ENCODE results near the gene ABLIM3.
"Not testable (repeated sequence)": the region's sequence is repeated elsewhere in the genome, so short reads cannot be mapped to it uniquely, and the experiment has no call there.

Gene ABLIM3

DNA sequence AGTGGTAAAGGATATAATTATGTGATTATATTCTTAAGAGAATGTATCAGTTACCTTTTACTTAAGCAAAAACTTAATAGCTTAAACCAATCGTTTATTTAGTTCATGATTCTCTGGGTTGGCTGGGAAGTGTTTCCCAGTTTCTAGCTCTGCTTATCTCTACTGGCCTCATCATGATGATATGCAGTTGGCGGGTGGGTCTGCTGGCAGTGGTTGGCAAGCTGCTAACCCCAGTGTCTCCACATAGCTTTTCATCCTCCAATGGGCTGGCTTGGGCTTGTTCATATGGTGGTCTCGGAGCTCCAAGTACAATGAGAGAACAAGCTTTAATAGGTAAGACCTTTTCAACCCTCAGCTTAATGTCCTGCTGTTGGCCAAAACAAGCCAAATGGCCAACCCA is 43.8 kb downstream of the ABLIM3 start:
- ChIA-PET CTCF (interaction anchor here (1.2 kb wide), 1 partner anchor 44 kb away, joined by 3 read pairs; no protein-coding TSS in a partner anchor), POLR2A (no interaction called here)
- TF ChIP-seq ARNT (IDR thresholded peaks at IDR 0.05) (no peak), FOXA1 (IDR thresholded peaks at IDR 0.05) (no peak), NFRKB (IDR thresholded peaks at IDR 0.05) (no peak), FOXM1 (IDR thresholded peaks at IDR 0.05; ENCODE audit: borderline replicate concordance) (no peak), ZNF384 (IDR thresholded peaks at IDR 0.05) (no peak), LEF1 (IDR thresholded peaks at IDR 0.05; ENCODE audit: borderline replicate concordance) (no peak), L3MBTL2 (conservative IDR thresholded peaks at IDR 0.05) (no peak), CTBP1 (IDR thresholded peaks at IDR 0.05; ENCODE audit: borderline replicate concordance) (no peak), SUZ12 (IDR thresholded peaks at IDR 0.05) (no peak), ELF4 (IDR thresholded peaks at IDR 0.05) (no peak), FOXK2 (IDR thresholded peaks at IDR 0.05) (no peak), BHLHE40 (IDR thresholded peaks at IDR 0.05; ENCODE audit: borderline replicate concordance) (no peak)
- DNase-seq (ENCODE audit: extremely low spot score): no peak

GRCh38 chr5:149186506-149186905 is 45.2 kb downstream of the ABLIM3 start:
- ChIA-PET POLR2A (no interaction called here), CTCF (no interaction called here)
- DNase-seq (ENCODE audit: extremely low spot score): no peak
- TF ChIP-seq HDGF (IDR thresholded peaks at IDR 0.05; ENCODE audit: borderline replicate concordance): no peak
- TF ChIP-seq TARDBP (IDR thresholded peaks at IDR 0.05): no peak
- no peak for TF ChIP-seq LEF1 (IDR thresholded peaks at IDR 0.05; ENCODE audit: borderline replicate concordance)
- TF ChIP-seq SUZ12 (IDR thresholded peaks at IDR 0.05): no peak
- no peak for TF ChIP-seq BHLHE40 (IDR thresholded peaks at IDR 0.05; ENCODE audit: borderline replicate concordance)
- TF ChIP-seq ELF4 (IDR thresholded peaks at IDR 0.05): no peak
- no peak for TF ChIP-seq NFRKB (IDR thresholded peaks at IDR 0.05)
- TF ChIP-seq L3MBTL2 (conservative IDR thresholded peaks at IDR 0.05): no peak
- TF ChIP-seq PKNOX1 (IDR thresholded peaks at IDR 0.05): no peak
- TF ChIP-seq FOXM1 (IDR thresholded peaks at IDR 0.05; ENCODE audit: borderline replicate concordance): no peak
- TF ChIP-seq CTBP1 (IDR thresholded peaks at IDR 0.05; ENCODE audit: borderline replicate concordance): no peak
- TF ChIP-seq ZNF384 (IDR thresholded peaks at IDR 0.05): no peak

DNA sequence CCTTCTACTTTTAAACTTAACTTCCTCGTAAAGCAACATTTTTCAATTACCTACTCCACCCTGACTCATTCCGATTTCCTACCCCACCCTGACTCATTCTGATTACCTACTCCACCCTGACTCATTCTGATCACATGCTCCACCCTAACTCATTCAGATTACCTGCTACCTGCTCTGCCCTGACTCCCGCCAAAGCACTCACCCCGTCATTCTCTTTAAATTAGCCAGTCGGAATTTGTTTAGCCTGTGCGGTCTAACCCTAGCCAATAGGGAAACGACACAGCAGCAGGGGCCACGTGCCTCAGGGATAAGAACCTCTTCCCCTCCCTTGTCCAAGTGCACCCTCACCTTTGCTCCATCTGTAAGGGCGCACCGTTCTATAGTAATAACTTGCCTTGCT is 46.3 kb downstream of the ABLIM3 start:
- POLR2A ChIA-PET; CTCF ChIA-PET; DNase-seq (ENCODE audit: extremely low spot score): not testable (repeated sequence)

GRCh38 chr5:149188383-149188782 is 47.1 kb downstream of the ABLIM3 start:
- TF ChIP-seq TARDBP (IDR thresholded peaks at IDR 0.05): no peak
- no peak for TF ChIP-seq FOXK2 (IDR thresholded peaks at IDR 0.05)
- no peak for TF ChIP-seq SP1 (IDR thresholded peaks at IDR 0.05)
- no peak for TF ChIP-seq LEF1 (IDR thresholded peaks at IDR 0.05; ENCODE audit: borderline replicate concordance)
- no peak for TF ChIP-seq PKNOX1 (IDR thresholded peaks at IDR 0.05)
- no peak for TF ChIP-seq FOXM1 (IDR thresholded peaks at IDR 0.05; ENCODE audit: borderline replicate concordance)
- TF ChIP-seq BHLHE40 (IDR thresholded peaks at IDR 0.05; ENCODE audit: borderline replicate concordance): no peak
- no peak for TF ChIP-seq ARNT (IDR thresholded peaks at IDR 0.05)
- TF ChIP-seq SUZ12 (IDR thresholded peaks at IDR 0.05): no peak
- TF ChIP-seq HDGF (IDR thresholded peaks at IDR 0.05; ENCODE audit: borderline replicate concordance): no peak
- TF ChIP-seq ELF4 (IDR thresholded peaks at IDR 0.05): no peak
- TF ChIP-seq FOXA1 (IDR thresholded peaks at IDR 0.05): no peak
- no peak for TF ChIP-seq ZNF384 (IDR thresholded peaks at IDR 0.05)
- no peak for TF ChIP-seq CTBP1 (IDR thresholded peaks at IDR 0.05; ENCODE audit: borderline replicate concordance)
- TF ChIP-seq NFRKB (IDR thresholded peaks at IDR 0.05): no peak
- TF ChIP-seq L3MBTL2 (conservative IDR thresholded peaks at IDR 0.05): no peak
- CTCF ChIA-PET: no interaction called here
- POLR2A ChIA-PET: no interaction called here
- DNase-seq (ENCODE audit: extremely low spot score): no peak

- POLR2A ChIA-PET: no interaction called here
- CTCF ChIA-PET: interaction anchor here (0.6 kb wide), 2 partner anchors 22 to 1287 kb away, joined by 3 read pairs; no protein-coding TSS in a partner anchor
Measured at GRCh38 chr5:149195337-149195887, 54.1 kb downstream of the ABLIM3 start.

DNA sequence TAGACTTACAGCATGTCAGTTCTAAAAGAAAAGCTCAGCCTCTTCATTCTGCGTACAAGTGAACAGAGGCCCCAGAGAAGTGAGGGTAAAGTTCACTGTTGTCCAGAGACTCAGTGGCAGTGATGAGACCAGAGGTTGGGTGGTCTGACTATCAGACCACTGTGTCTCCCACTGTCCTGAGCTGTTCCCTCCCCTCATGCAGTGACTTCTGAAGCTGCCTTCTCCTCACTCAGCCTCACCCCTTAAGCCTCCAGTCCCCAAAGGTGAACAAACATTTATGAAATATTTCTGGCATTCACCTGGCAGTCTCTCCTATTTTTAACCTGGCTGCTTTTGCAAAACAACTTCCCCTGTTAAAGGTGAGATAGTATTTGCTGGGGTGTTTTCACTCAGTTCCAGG is 54.7 kb downstream of the ABLIM3 start:
- CTCF ChIA-PET: interaction anchor here (0.6 kb wide), 2 partner anchors 22 to 1286 kb away, joined by 3 read pairs; no protein-coding TSS in a partner anchor
- POLR2A ChIA-PET: no interaction called here
- no peak for DNase-seq (ENCODE audit: extremely low spot score)
- no peak for TF ChIP-seq CTBP1 (IDR thresholded peaks at IDR 0.05; ENCODE audit: borderline replicate concordance)
- no peak for TF ChIP-seq FOXK2 (IDR thresholded peaks at IDR 0.05)
- no peak for TF ChIP-seq FOXA1 (IDR thresholded peaks at IDR 0.05)
- no peak for TF ChIP-seq PKNOX1 (IDR thresholded peaks at IDR 0.05)
- TF ChIP-seq ELF4 (IDR thresholded peaks at IDR 0.05): no peak
- TF ChIP-seq ARNT (IDR thresholded peaks at IDR 0.05): no peak
- no peak for TF ChIP-seq ZNF384 (IDR thresholded peaks at IDR 0.05)
- no peak for TF ChIP-seq BHLHE40 (IDR thresholded peaks at IDR 0.05; ENCODE audit: borderline replicate concordance)
- TF ChIP-seq NFRKB (IDR thresholded peaks at IDR 0.05): no peak
- no peak for TF ChIP-seq TARDBP (IDR thresholded peaks at IDR 0.05)
- TF ChIP-seq SP1 (IDR thresholded peaks at IDR 0.05): no peak
- TF ChIP-seq HDGF (IDR thresholded peaks at IDR 0.05; ENCODE audit: borderline replicate concordance): no peak
- TF ChIP-seq L3MBTL2 (conservative IDR thresholded peaks at IDR 0.05): no peak
- no peak for TF ChIP-seq SUZ12 (IDR thresholded peaks at IDR 0.05)
- TF ChIP-seq FOXM1 (IDR thresholded peaks at IDR 0.05; ENCODE audit: borderline replicate concordance): no peak
- TF ChIP-seq LEF1 (IDR thresholded peaks at IDR 0.05; ENCODE audit: borderline replicate concordance): no peak

More at GRCh38 chr5:149195337-149195887, 54.1 kb downstream of the ABLIM3 start:
- no peak for DNase-seq (ENCODE audit: extremely low spot score)
- TF ChIP-seq ELF4 (IDR thresholded peaks at IDR 0.05) (no peak), ZNF384 (IDR thresholded peaks at IDR 0.05) (no peak), FOXA1 (IDR thresholded peaks at IDR 0.05) (no peak), NFRKB (IDR thresholded peaks at IDR 0.05) (no peak), BHLHE40 (IDR thresholded peaks at IDR 0.05; ENCODE audit: borderline replicate concordance) (no peak), LEF1 (IDR thresholded peaks at IDR 0.05; ENCODE audit: borderline replicate concordance) (no peak), SP1 (IDR thresholded peaks at IDR 0.05) (no peak), FOXK2 (IDR thresholded peaks at IDR 0.05) (no peak), ARNT (IDR thresholded peaks at IDR 0.05) (no peak)
